OCI-LY7 (cell line): ENCODE results near the gene MIR17HG. TPM values are rescaled to one million over a fixed set of nuclear protein-coding genes. Genes with fewer than 3 reads are reported as not detected.

Experiments
- BruUV-seq: library from RNA; stranded (reverse); fragments of 400-500 nt; replicated peaks from 2 replicates; lab custom pipeline; 2021; lab: Mats Ljungman, UMichigan
- CTCF ChIA-PET: fragments of 300-600 bp; sonication (Branson Sonifier 250); formaldehyde crosslinking; loops from one replicate; lab custom pipeline; 2022; ENCODE audit warnings: antibody characterized with exemption; ENCODE audit not compliant: unreplicated experiment; lab: Charles Lee
- POLR2A ChIA-PET: fragments of 300-600 bp; sonication (Branson Sonifier 250); formaldehyde crosslinking; loops from one replicate; lab custom pipeline; 2022; ENCODE audit warnings: antibody characterized with exemption; lab: Charles Lee
- DNase-seq: peaks from one replicate; pipeline ENCODE4 v3.0.0-alpha.2; 2015; ENCODE audit warnings: low spot score
- H2AFZ ChIP-seq: fragments of 200-600 bp; sonication (generic), shearing (Covaris generic); 2 replicates; pipeline ENCODE4 v1.6.1; 2014; ENCODE audit warnings: mild to moderate bottlenecking, antibody characterized with exemption, low read length, moderate library complexity
- H3K27ac ChIP-seq: fragments of 200-600 bp; sonication (generic); 2 replicates; pipeline ENCODE4 v1.5.1; 2014; ENCODE audit warnings: mixed run types, low read depth, mild to moderate bottlenecking, moderate library complexity, low read length, inconsistent platforms; ENCODE audit not compliant: poor library complexity, severe bottlenecking
- H3K36me3 ChIP-seq: fragments of 200-600 bp; sonication (generic); 2 replicates; pipeline ENCODE4 v1.6.1; 2014; ENCODE audit warnings: mild to moderate bottlenecking, antibody characterized with exemption, low read length, moderate library complexity, mixed read lengths; ENCODE audit not compliant: insufficient read depth
- H3K4me1 ChIP-seq: fragments of 200-600 bp; sonication (generic); 2 replicates; pipeline ENCODE4 v1.5.1; 2014; ENCODE audit warnings: mild to moderate bottlenecking, low read length; ENCODE audit not compliant: insufficient read depth, poor library complexity, severe bottlenecking
- H3K4me2 ChIP-seq: fragments of 200-600 bp; sonication (generic); 2 replicates; pipeline ENCODE4 v1.6.1; 2014; ENCODE audit warnings: mild to moderate bottlenecking, low read length
- H3K4me3 ChIP-seq: fragments of 200-600 bp; sonication (generic); 2 replicates; pipeline ENCODE4 v1.5.1; 2014; ENCODE audit warnings: mild to moderate bottlenecking, low read depth, low read length; ENCODE audit not compliant: poor library complexity, severe bottlenecking
- H3K79me2 ChIP-seq: fragments of 200-600 bp; sonication (generic); 2 replicates; pipeline ENCODE4 v1.6.1; 2016; ENCODE audit warnings: low read depth, mild to moderate bottlenecking, low read length, moderate library complexity, mixed read lengths; ENCODE audit not compliant: insufficient read depth
- H3K9me2 ChIP-seq: fragments of 200-600 bp; sonication (generic); 2 replicates; pipeline ENCODE4 v1.6.1; 2016; ENCODE audit warnings: mild to moderate bottlenecking, low read length, mixed read lengths; ENCODE audit not compliant: insufficient read depth
- H3K9me3 ChIP-seq: fragments of 200-600 bp; sonication (generic); 2 replicates; pipeline ENCODE4 v1.6.1; 2014; ENCODE audit warnings: mild to moderate bottlenecking, mixed run types, low read length, mixed read lengths
- H4K20me1 ChIP-seq: fragments of 200-600 bp; sonication (generic); 2 replicates; pipeline ENCODE4 v1.6.1; 2014; ENCODE audit warnings: mild to moderate bottlenecking, antibody characterized with exemption, low read length, moderate library complexity, mixed read lengths; ENCODE audit not compliant: insufficient read depth
- CTCF ChIP-seq: fragments of 200-600 bp; sonication (generic); conservative IDR thresholded peaks from 2 replicates; pipeline ENCODE4 v1.5.1; 2014; ENCODE audit warnings: mild to moderate bottlenecking, antibody characterized with exemption, low read length, moderate library complexity, mixed read lengths
- EZH2phosphoT487 ChIP-seq: fragments of 200-600 bp; sonication (generic); IDR thresholded peaks from 2 replicates; pipeline ENCODE4 v1.6.1; 2018; ENCODE audit warnings: low read depth, borderline replicate concordance, mild to moderate bottlenecking, mixed run types, antibody characterized with exemption, low read length, moderate library complexity, mixed read lengths
- intact Hi-C: fragments of 100-400 bp; cut with micrococcal nuclease; formaldehyde crosslinking; loops from one replicate; pipeline ENCODE4 v1.10.0; 2022; ENCODE audit not compliant: unreplicated experiment
- total RNA-seq, 2 experiments: library from RNA; depleted of rRNA in 1 of 2; stranded (reverse); fragments of >200 nt in 1 of 2; shearing (Covaris generic) in 1 of 2; gene quantifications; 2 replicates each; pipeline ENCODE4 v1.2.3, GENCODE V29; 2014 to 2022

MIR17HG gene
- total RNA-seq, 2 experiments from 2014 or later: 199 to 242 TPM

GRCh38 chr13:91383836-91384235, 36.3 kb downstream of the MIR17HG start:
- intact Hi-C loops: no loop called here
- TF ChIP-seq CTCF (no peak), EZH2phosphoT487 (no peak)
- Histone ChIP-seq H3K4me3 (no peak overlapping the region), H3K9me2 (no peaks in the 10 kb centered on the region), H3K27ac (no peak overlapping the region), H2AFZ (no peak overlapping the region), H3K36me3 (no peaks in the 10 kb centered on the region), H3K79me2 (no peaks in the 10 kb centered on the region), H3K4me2 (no peak overlapping the region), H3K9me3 (peaks cover 5% of the 10 kb centered on the region; the same call in 1 of the 2 replicates), H3K4me1 (no peaks in the 10 kb centered on the region), H4K20me1 (0 out of 2 replicates have a peak, but pooled peaks cover 9% of the 10 kb centered on the region)
- CTCF ChIA-PET: interaction anchor here (0.7 to 0.8 kb wide), 2 partner anchors 9 to 199 kb away, joined by 3 read pairs; no protein-coding TSS in a partner anchor
- POLR2A ChIA-PET: interaction anchor here (0.9 to 4.6 kb wide), 5 partner anchors 10 to 29 kb away, joined by 3 to 17 read pairs (median 6); no protein-coding TSS in a partner anchor
- no peak for DNase-seq
- BruUV-seq: no TSS peak

DNA sequence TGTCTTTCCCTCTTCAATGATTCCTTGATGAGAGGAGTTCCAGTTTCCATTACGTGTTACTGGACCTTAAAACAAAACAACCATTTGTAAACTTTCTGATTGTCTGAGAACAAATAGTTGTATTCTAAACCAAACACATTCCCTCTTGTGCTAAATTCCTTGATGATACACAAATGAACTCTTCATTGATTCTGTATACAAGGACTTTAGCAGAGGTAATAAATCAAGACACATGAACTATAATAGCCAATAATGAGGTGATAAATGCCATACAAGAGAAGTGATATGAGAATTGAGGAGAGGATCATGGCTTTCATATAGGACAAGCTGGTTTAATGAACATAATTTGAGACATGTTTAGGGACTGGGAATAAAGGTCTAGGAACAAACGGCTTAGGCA, 37.4 kb downstream of the MIR17HG start:
- peaks cover 2% of the 10 kb centered on the region; the same call in 1 of the 2 replicates for H3K9me3 ChIP-seq
- DNase-seq: no peak
- POLR2A ChIA-PET: interaction anchor here (0.7 to 1.4 kb wide), 5 partner anchors 25 to 130 kb away, joined by 3 to 8 read pairs (median 4); no protein-coding TSS in a partner anchor
- no peak overlapping the region for H2AFZ ChIP-seq
- no peaks in the 10 kb centered on the region for H3K9me2 ChIP-seq
- CTCF ChIA-PET: no interaction called here
- H4K20me1 ChIP-seq: 0 out of 2 replicates have a peak, but pooled peaks cover 9% of the 10 kb centered on the region
- no peaks in the 10 kb centered on the region for H3K4me1 ChIP-seq
- H3K36me3 ChIP-seq: no peaks in the 10 kb centered on the region
- intact Hi-C loops: no loop called here
- no peaks in the 10 kb centered on the region for H3K79me2 ChIP-seq
- no peak overlapping the region for H3K4me3 ChIP-seq
- no TSS peak for BruUV-seq
- H3K4me2 ChIP-seq: no peak overlapping the region
- H3K27ac ChIP-seq: no peak overlapping the region
- no peak for TF ChIP-seq CTCF
- no peak for TF ChIP-seq EZH2phosphoT487

- Histone ChIP-seq H3K4me3 (no peak overlapping the region), H3K9me3 (no peaks in the 10 kb centered on the region), H3K4me1 (no peaks in the 10 kb centered on the region), H4K20me1 (0 out of 2 replicates have a peak, but pooled peaks cover 4% of the 10 kb centered on the region), H3K4me2 (no peak overlapping the region), H3K9me2 (no peaks in the 10 kb centered on the region), H3K36me3 (no peaks in the 10 kb centered on the region), H3K79me2 (no peaks in the 10 kb centered on the region), H2AFZ (no peak overlapping the region), H3K27ac (no peak overlapping the region)
- no peak for DNase-seq
- ChIA-PET POLR2A (interaction anchor here (0.6 to 2.6 kb wide), 19 partner anchors 9 to 370 kb away, joined by 3 to 10 read pairs (median 4); partner anchors contain the start of gene GPC5), CTCF (no interaction called here)
- intact Hi-C loops: no loop called here
- TF ChIP-seq EZH2phosphoT487: no peak
- TF ChIP-seq CTCF: no peak
- no TSS peak for BruUV-seq
These were observed 41.7 kb downstream of the MIR17HG start for GRCh38 chr13:91389186-91389585.
